GM12864 (cell line): ENCODE measurements around the gene SPATA25.
"Not testable (repeated sequence)": the region's sequence is repeated elsewhere in the genome, so short reads cannot be mapped to it uniquely, and the experiment has no call there.

Source experiments
- DNase-seq: peaks from one replicate; pipeline ENCODE4 v3.0.0-alpha.2; 2011; ENCODE audit warnings: low read depth
- H3K4me3 ChIP-seq: 2 replicates; pipeline ENCODE4 v1.5.1; 2011; ENCODE audit warnings: mild to moderate bottlenecking, low read depth, low read length, control low read depth
- TF ChIP-seq, protein P1 (sequence below): IDR thresholded peaks from 2 replicates; pipeline ENCODE4 v1.5.1; 2011; ENCODE audit warnings: low read depth, mild to moderate bottlenecking, moderate library complexity, low read length, control low read depth, inconsistent platforms; ENCODE audit errors: missing control alignments

The SPATA25 gene, protein sequence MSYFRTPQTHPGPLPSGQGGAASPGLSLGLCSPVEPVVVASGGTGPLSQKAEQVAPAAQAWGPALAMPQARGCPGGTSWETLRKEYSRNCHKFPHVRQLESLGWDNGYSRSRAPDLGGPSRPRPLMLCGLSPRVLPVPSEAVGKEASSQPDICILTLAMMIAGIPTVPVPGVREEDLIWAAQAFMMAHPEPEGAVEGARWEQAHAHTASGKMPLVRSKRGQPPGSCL

DNA sequence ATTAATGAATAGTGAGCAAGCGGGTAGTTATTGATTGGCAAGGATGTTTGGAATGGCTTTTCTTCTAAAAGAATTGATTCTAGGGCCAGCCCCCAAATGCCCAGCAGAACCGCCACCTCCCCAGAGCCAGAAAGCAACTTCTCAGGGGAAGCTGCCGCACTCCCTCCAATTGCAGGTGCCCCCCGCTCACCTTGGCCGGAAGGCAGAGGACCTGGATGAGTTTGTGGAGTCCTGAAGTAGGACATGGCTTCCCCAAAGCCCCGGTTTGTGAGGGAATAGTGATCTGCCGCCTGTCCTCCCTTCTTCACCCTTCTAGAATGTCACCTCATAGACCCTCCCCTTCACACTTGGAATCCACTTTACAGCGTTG lies at the start of gene SPATA25:
SPATA25 (minus strand) TSS at position 277 of the 370 bp plus-strand sequence; CDS start at position 245, 32 bp downstream.
- DNase-seq: no peak
- TF ChIP-seq, protein P1, sequence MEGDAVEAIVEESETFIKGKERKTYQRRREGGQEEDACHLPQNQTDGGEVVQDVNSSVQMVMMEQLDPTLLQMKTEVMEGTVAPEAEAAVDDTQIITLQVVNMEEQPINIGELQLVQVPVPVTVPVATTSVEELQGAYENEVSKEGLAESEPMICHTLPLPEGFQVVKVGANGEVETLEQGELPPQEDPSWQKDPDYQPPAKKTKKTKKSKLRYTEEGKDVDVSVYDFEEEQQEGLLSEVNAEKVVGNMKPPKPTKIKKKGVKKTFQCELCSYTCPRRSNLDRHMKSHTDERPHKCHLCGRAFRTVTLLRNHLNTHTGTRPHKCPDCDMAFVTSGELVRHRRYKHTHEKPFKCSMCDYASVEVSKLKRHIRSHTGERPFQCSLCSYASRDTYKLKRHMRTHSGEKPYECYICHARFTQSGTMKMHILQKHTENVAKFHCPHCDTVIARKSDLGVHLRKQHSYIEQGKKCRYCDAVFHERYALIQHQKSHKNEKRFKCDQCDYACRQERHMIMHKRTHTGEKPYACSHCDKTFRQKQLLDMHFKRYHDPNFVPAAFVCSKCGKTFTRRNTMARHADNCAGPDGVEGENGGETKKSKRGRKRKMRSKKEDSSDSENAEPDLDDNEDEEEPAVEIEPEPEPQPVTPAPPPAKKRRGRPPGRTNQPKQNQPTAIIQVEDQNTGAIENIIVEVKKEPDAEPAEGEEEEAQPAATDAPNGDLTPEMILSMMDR: no peak
- no peak within 1 kb of the TSS for H3K4me3 ChIP-seq

DNA sequence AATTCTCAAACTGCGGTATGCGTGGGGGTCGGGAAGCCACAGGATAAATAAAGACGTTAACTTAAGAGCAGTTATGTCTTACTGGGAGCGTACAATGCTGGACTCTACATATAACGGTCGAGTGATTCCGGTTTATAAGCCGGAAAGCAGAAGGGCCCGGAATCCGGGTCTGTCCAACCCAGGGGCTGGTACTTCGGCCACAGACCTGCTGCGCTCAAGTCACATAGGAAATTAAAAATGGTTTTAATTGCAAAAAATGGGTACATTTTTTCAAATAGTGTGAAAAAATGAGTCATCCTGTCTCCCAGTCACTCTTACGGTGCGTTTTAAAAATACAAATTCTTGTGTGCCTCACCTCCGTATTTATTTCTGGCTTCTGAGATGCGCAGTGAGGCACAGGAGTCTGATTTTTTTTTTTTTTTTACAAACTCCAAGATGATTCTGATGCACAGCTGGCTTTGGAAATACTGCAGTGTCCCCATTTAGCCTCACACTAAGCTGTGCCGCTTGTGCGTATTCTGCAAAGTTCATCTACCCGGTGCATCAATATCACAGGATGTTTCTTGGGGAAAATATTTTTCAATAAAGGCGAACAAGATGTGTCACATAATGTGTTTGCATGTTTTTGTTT lies 48.1 kb upstream of the SPATA25 start:
- peak overlapping the region; percentile 78 for H3K4me3 ChIP-seq
- TF ChIP-seq, protein P1: no peak
- no peak for DNase-seq

DNA sequence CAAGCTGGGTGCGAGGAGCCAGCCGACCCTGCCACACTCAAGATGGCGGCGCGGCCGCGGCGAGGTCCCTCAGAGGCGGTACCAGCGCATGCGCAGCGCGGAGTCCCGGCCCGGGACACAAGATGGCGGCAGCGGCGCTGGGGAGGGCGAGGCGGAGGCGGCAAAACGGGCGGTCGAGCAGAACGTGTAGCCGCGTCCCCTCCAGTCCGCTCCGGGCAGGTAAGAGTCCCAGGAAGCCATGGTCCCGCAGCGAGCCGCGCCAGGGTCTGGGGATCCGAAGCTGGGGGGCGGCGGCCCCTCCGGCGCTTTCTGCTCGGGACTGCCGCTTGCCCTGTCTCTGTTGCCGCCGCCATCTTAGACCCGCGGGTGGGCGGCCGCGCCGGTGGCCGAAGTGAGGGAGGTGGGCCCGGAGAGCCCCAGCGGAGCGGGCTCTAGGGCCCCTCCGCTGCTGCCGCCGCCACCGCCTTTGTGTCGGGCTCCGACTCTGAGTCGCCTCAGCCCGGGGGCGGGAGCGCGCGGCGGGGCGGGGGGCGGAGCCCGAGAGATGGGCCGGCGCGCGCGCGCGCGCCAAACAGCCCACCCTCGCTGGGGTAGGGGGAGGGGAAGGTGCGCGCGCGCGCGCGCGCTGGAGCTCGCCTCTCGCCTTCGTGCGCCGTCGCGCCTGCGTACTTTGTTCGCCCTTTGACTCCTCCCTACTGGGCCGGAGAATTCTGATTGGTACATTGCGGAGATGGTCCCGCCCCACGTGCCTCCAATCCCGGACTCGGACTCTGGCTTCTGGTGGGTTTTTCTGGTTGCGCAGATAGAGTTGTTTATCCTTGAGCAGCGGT lies 47.4 kb upstream of the SPATA25 start, which contains the start of gene PCIF1:
PCIF1 (plus strand) TSS at position 98 of the 830 bp plus-strand sequence. CDS start 4,317 bp downstream, outside the sequence.
- TF ChIP-seq, protein P1: no peak
- peak within 1 kb of the TSS; percentile 79 for H3K4me3 ChIP-seq
- peak; percentile 86 for DNase-seq

DNA sequence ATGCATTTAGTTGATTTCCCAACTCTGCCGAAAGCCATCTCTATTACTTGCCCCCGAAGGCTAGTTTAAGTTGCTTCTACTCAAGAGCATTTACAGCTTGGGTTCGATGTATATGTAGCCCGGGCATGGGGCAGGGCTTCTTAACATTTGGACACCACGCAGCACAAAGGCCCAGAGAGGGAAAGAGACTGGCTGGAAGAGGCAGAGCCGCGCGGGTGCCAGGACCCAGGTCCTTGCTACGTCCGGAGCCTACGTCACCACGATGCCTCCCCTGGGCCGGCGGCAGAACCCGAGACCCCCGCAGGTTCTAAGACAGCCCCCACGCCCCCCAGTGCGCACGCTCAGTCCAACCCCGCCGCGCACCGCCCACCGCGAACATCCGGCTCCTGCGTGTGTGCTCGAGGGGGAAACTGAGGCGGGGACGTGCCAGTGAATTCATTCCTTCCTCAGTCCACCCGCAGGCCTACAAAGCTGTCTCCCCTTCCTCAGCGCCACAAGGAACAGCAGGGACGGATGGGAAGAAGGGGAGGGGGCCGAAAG lies 46.7 kb upstream of the SPATA25 start:
- DNase-seq: no peak
- H3K4me3 ChIP-seq: peak overlapping the region; percentile 79
- TF ChIP-seq, protein P1: no peak

DNA sequence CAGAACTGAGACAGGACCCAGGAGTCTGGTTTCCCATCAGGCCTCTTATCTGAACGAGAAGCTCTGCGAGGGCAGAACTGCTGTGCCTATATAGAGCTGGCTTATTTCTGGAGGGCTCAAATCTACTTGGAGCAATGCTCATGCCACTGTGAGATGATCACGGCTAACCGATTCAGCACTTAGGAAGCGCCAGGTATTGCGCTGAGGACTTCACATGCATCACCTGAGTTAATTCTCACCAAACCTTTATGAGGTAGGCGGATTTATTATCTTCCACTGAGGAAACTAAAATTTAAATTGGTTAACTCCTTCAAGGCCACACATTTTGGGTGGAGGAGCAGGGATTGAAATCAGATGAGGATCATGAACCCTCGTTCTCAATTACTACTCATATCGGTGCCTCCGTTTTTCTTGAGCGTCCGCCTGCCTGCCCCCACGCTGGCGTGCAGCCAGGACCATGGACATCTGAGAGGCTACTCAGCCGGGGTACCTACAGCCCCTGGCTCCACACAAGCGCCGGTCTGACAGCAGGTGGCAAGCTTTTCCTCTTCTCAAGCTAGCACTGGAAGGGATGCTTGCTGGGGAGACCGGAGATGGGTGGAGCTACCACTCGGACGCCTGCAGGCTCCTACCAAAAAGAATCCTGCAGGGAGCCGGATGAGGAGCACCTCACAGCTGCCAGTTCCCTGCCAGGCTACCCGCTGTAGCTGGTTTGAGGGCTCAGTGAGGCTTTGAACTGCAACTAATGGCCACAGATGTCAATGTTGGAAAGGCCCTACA lies 46.0 kb upstream of the SPATA25 start:
- peak overlapping the region; percentile 79 for H3K4me3 ChIP-seq
- TF ChIP-seq, protein P1: peak; percentile 28

DNA sequence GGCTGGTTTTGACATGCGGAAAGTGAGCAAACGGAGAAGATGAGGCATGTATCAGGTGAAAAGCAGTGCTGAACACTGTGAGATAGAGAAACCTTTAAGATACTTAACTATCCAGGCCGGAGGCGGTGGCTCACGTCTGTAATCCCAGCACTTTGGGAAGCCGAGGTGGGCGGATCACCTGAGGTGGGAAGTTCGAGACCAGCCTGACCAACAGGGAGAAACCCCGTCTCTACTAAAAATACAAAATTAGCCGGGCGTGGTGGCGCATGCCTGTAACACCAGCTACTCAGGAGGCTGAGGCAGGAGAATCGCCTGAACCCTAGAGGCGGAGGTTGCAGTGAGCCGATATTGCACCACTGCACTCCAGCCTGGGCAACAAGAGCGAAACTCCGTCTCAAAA lies 44.3 kb upstream of the SPATA25 start:
- DNase-seq, H3K4me3 ChIP-seq: not testable (repeated sequence)

More for the DNA sequence above, 46.0 kb upstream of the SPATA25 start:
- peak; percentile 45 for DNase-seq
